Non-pigmented ciliary epithelial cell (primary cell): ENCODE data around the gene DPY19L3.
A peak's percentile ranks its signal among the peaks of the same experiment; 100 is the strongest.
"Not testable (repeated sequence)": the region's sequence is repeated elsewhere in the genome, so short reads cannot be mapped to it uniquely, and the experiment has no call there.

Source experiments
- DNase-seq: peaks from one replicate; pipeline ENCODE4 v3.0.0-alpha.2; 2010; ENCODE audit warnings: low read depth

The DPY19L3 gene

DNA sequence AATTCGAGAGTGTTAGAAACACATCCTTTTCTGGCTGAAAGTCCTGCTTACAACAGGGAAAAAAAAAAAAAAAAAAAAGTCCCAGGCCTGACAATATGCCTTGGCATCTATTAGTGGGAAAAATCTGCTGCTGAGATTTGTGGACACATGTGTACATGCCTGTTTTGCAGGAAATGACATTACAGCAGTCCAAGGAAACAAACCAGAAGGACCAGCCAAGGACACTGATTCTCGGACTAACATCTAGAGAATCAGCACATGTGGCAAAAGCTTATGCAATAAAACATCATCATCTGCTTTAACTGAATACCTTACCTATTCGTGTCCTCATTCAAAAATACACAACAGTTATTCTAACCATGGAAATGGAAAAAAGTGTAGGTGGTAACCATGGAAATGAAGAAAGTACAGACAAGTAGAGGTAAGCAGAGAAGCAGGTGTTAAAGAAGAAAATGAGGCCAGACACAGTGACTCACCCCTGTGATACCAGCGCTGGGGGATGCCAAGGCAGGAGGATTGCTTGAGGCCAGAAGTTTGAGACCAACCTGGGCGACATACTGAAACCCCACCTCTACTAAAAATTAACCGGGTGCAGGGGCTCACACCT is 9.4 kb upstream of the DPY19L3 start:
- DNase-seq: no peak

DNA sequence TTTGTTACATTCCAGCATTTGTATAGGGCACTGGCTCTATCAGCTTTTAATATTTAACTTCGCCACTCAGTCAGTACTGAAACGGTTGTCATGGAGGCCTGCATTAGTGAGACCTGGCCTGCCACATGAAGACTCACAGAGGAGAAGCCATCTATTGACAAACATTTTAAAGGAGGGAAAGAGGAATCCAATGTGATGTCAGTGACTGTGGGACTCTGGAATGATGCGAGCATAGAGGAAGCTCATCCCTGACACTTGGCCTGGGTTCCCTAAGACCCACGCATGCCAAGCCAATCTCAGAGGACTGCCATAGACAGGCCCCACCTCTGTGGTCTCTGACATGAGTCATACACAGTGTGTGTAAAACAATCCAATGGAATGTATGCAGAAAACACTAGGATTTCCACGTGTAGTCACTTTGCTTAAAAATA is 7.9 kb upstream of the DPY19L3 start:
- DNase-seq: peak; percentile 41

DNA sequence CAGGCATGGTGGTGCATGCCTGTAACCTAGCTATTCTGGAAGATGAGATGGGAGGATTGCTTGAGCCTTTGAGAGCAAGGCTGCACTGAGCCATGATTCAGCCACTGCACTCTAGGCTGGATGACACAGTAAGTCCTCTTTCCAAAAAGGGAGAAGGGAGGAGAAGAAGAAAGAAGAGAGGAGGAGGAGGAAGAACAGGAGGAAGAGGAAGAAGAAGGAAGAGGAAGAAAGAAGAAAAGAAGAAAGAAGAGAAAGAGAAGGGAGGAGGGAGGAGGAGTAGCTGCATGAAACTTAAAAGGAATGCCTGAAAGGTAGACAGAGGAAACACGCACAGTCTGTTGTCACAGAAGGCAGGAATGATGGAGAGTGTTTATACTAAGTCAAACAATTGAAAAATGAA is 3.6 kb upstream of the DPY19L3 start:
- no peak for DNase-seq

- DNase-seq: no peak
Observed at GRCh38 chr19:32403291-32403995, 2.1 kb upstream of the DPY19L3 start.

DNA sequence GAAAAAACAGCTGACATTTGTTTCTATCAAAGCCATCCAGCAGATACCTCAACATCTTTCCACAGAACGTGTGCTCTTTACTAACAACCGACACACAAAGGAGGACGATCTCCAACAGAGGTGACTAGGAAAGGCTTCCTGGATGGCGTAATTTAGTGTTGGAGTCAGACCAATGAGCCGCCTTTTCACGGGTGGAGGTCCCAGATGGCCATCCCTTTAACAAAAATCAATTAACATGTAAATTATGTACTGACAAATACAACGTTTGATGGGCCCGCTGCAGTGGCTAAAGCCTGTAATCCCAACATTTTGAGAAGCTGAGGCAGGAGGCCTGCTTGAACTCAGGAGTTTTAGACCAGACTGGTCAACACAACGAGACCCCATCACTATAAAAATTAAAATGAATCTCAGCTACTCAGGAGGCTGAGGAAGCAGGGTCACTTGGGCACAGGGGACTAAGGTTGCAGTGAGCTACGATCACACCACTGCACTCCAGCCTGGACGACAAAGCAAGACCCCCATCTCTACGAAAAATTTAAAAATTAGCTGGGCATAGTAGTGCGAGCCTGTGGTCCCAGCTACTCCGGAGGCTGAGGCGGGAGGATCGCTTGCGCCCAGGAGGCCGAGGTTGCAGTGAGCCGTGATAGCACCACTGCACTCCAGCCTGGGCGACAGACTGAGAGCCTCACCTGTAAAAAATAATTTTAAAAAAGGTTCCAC is 1.2 kb upstream of the DPY19L3 start:
- no peak for DNase-seq

DNA sequence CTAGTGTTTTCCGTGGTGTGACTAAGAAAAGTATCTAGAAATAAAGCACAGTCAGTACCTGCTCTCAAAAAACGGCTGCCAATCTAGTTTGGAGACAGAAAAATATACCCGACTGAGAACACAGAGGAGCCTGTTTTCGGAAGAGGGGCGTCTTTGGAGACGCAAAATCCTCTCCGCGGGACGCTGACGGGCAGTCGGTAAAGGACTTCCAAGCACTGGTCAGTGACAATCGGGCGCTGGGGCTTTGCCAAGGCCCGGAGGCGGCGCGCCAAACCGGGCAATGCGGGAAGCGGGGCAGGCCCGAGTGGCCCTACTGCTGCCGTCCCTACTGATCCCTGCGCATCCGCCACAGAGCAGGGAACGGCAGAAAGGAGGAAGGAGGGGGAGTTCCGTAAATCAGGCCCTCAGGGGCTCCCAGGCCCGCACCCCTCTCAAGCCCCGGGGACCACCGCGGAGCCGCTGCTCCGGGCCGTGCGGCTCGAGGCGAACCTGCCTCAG is 588 bp upstream of the DPY19L3 start:
- no peak for DNase-seq

GRCh38 chr19:32406161-32407003 is 812 bp downstream of the DPY19L3 start:
- no peak for DNase-seq

- no peak for DNase-seq
Observed at GRCh38 chr19:32407004-32407992, 1.7 kb downstream of the DPY19L3 start.

- no peak for DNase-seq
Observed at GRCh38 chr19:32415246-32415645, 9.7 kb downstream of the DPY19L3 start.

- DNase-seq: no peak
Observed at GRCh38 chr19:32415669-32416068, 10.1 kb downstream of the DPY19L3 start.

GRCh38 chr19:32416749-32417456 is 11.3 kb downstream of the DPY19L3 start:
- no peak for DNase-seq

- no peak for DNase-seq
Observed at GRCh38 chr19:32418155-32418554, 12.6 kb downstream of the DPY19L3 start.

DNA sequence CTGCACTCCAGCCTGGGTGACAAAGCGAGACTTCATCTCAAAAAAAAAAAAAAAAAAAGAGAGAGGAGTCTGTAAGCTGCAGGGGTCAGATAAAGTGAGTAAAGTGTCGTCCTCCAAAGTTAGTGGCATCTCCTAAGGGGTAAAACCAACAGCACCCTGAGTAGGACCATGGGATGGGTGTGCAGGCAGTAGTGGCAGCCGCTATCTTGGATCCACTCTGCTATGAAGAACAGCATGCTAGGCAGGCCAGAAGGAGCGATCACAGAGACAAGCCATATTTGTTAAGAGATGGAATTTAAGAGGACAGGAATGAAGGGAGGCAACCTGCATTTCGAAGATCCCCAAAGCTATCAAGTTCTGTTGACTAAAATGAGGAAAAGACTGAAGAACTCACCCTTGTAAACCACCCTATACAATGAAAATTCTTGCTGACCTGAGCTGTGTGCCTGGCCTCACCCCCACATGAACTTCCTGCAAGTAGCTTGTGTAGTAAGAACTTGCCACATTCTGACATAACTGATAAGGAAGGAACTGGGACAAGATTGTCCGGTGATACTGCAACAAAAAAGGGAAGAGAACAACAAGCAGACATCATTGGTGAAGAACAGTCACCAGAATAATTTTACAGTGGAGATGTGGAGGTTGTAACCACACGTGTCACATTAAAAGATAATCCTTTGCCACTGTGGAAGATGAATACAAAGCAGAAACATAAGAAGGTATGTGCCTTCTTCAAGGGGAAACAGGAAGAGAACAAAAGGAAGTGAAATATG is 16.2 kb downstream of the DPY19L3 start:
- no peak for DNase-seq

- DNase-seq: no peak
Observed at GRCh38 chr19:32422435-32422834, 16.9 kb downstream of the DPY19L3 start.

GRCh38 chr19:32423944-32424343 is 18.4 kb downstream of the DPY19L3 start:
- not testable (repeated sequence) for DNase-seq

DNA sequence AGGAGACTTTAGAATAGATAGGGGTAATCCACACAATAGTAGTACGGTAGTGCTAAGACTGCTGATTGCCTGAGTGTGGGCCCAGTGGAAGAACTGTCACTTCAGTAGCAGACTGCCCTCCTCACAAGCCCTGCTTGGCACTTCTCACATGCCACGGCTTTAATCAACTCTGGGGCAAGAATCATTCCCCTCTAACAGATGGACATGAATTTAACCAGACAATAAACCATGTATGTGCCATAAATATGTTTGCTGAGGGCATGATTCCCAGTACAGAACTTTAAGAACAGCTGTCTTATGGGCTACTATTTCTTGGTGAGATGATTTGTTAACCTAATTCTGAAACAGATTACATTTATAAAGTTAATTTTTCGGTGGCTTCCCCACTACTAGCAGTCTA is 22.0 kb downstream of the DPY19L3 start:
- DNase-seq: no peak

DNA sequence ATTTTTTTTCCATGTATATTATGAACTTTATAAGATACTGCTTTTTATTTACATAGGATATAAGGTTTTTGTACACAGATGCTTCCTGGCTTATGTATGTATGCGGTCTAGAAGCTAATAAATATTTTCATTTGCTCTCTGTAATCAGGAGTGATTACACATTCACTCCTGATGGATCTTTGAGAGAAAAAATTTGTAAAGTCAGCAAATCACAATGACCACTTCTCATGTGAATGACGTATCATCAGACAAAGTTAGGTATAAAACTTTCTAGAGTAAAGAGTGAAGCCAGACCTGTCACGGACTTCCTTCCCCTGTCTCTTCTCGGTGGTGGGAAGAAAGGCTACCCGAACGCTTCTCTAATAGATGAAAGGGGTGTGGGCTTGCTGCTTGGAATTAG is 31.1 kb downstream of the DPY19L3 start:
- DNase-seq: no peak

GRCh38 chr19:32437096-32437495 is 31.5 kb downstream of the DPY19L3 start:
- DNase-seq: no peak

DNA sequence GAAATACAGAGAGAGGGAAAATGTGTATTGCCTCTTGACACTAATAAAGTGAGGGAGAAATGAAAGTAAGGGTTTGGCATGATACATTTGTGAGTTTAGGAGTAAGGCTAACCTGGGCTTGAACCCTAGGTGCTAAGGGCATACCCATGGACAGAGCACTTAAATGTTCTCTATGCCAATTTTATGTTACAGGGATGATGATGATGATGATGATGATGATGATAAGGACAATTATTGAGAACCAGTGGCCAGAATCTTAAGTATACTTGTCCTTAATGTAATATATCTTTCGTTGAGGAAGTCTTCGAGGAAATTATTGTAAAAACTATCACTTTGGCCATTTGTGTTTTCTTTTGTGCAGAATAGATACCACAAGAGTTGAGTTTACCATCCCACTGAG is 33.2 kb downstream of the DPY19L3 start:
- no peak for DNase-seq
